ENCODE results near the gene TBX18. TPM values are rescaled to one million over a fixed set of nuclear protein-coding genes. Genes with fewer than 3 reads are reported as not detected.

Gene TBX18
- total RNA-seq, 3 donors from 2014 or later, result 8.8 to 20.6 (median 17.0) TPM

- Histone ChIP-seq H3K4me1 (no peaks in the 10 kb centered on the region), H3K27ac (no peak overlapping the region), H3K36me3 (no peaks in the 10 kb centered on the region), H3K4me3 (no peak overlapping the region), H3K9me3 (no peaks in the 10 kb centered on the region), H3K27me3 (peaks cover 0 to 38% of the 10 kb centered on the region in 2 donors)
- intact Hi-C loops (cut with DNase I; ENCODE audit: low total_unique reads), result no loop called here
- no peak for DNase-seq (ENCODE audit: low spot score in 2 of 2)
- no peak for TF ChIP-seq CTCF (IDR thresholded peaks at IDR 0.05)
- TF ChIP-seq POLR2AphosphoS5 (IDR thresholded peaks at IDR 0.05), result no peak
- TF ChIP-seq POLR2A (IDR thresholded peaks at IDR 0.05), result no peak
These were observed 15.0 kb upstream of the TBX18 start for GRCh38 chr6:84779380-84779779.

DNA sequence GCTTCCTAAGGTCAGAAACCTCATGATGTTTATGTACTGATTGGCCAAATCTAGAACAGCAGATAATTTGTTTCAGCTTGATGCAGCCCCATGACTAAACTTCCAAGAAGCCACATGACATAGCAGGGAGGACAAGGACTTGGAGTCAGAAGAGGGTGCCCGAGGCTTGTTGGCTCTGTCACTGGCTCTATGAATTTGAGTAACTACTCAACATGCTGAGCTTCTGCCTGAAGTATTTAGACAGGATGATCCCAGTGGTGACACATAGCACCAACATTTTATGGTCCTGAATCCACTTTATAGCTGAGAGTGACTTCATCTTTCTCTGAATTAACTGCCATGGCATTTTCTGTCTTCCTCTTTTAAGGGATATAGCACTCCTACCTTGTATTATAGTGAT is 13.5 kb upstream of the TBX18 start:
- Histone ChIP-seq H3K9me3 (no peaks in the 10 kb centered on the region), H3K27me3 (peaks cover 0 to 53% of the 10 kb centered on the region in 2 donors), H3K36me3 (no peaks in the 10 kb centered on the region), H3K4me1 (no peaks in the 10 kb centered on the region), H3K27ac (no peak overlapping the region), H3K4me3 (no peak overlapping the region)
- no peak for DNase-seq (ENCODE audit: low spot score in 2 of 2)
- TF ChIP-seq POLR2AphosphoS5 (IDR thresholded peaks at IDR 0.05), result no peak
- intact Hi-C loops (cut with DNase I; ENCODE audit: low total_unique reads), result no loop called here

DNA sequence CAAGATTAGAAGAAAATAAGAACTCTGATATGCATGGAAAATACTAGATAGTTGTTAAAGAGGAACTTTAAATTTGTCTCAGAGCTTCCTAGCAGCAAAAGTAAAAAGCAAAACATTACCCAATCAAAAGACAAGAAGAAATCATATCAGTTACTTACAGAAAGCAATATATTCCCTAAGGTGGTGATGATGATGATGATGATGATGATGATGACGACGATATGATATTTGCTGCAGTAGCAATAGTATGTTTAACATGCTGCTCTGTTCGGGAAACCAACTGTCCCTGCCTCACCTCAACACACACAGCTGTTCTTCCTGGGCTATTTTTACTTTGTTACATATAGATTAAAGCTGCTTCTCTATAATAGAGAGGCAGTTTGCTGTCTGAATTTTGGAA is 12.0 kb upstream of the TBX18 start:
- H3K27ac ChIP-seq, result no peak overlapping the region
- peaks cover 0 to 68% of the 10 kb centered on the region in 2 donors for H3K27me3 ChIP-seq
- intact Hi-C loops (cut with DNase I; ENCODE audit: low total_unique reads), result no loop called here

DNA sequence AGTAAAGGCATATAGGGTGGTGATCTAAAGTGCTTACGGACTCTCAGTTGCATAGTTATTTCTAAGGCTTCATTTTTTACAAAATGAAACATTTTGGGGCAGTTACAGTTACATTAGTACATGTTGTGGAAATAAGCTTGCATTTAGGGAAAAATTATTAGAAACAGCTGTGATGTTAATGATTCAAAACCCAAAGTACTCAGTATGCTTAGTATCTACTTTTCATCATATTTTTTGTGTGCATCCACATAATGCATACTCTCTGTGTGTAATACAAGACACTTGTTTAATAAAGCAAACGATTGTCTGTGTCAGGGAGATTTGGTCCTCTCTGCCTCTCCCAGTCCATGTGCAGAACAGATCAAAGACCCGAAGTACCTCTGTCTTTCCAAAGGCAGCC is 11.4 kb upstream of the TBX18 start:
- no peak overlapping the region for H3K27ac ChIP-seq
- H3K27me3 ChIP-seq, result peaks cover 0 to 75% of the 10 kb centered on the region in 2 donors
- no peaks in the 10 kb centered on the region for H3K9me3 ChIP-seq
- no peaks in the 10 kb centered on the region for H3K4me1 ChIP-seq
- no peak overlapping the region for H3K4me3 ChIP-seq
- intact Hi-C loops (cut with DNase I; ENCODE audit: low total_unique reads), result no loop called here
- DNase-seq (ENCODE audit: low spot score in 2 of 2), result no peak
- H3K36me3 ChIP-seq, result no peaks in the 10 kb centered on the region
- no peak for TF ChIP-seq POLR2AphosphoS5 (IDR thresholded peaks at IDR 0.05)
- no peak for TF ChIP-seq CTCF (IDR thresholded peaks at IDR 0.05)
- no peak for TF ChIP-seq POLR2A (IDR thresholded peaks at IDR 0.05)

More for the DNA sequence above, 12.0 kb upstream of the TBX18 start:
- Histone ChIP-seq H3K9me3 (no peaks in the 10 kb centered on the region), H3K36me3 (no peaks in the 10 kb centered on the region), H3K4me3 (no peak overlapping the region), H3K4me1 (no peaks in the 10 kb centered on the region)
- no peak for DNase-seq (ENCODE audit: low spot score in 2 of 2)
- TF ChIP-seq POLR2A (IDR thresholded peaks at IDR 0.05) (no peak), POLR2AphosphoS5 (IDR thresholded peaks at IDR 0.05) (no peak), CTCF (IDR thresholded peaks at IDR 0.05) (no peak)

- H3K27me3 ChIP-seq, result peaks cover 0 to 80% of the 10 kb centered on the region in 2 donors
- DNase-seq (ENCODE audit: low spot score in 2 of 2), result no peak
- TF ChIP-seq CTCF (IDR thresholded peaks at IDR 0.05) (no peak), POLR2AphosphoS5 (IDR thresholded peaks at IDR 0.05) (no peak), POLR2A (IDR thresholded peaks at IDR 0.05) (no peak)
- no peaks in the 10 kb centered on the region for H3K9me3 ChIP-seq
- H3K27ac ChIP-seq, result peak overlapping the region in 1 of 2 donors; percentile 90
- intact Hi-C loops (cut with DNase I; ENCODE audit: low total_unique reads), result no loop called here
- H3K36me3 ChIP-seq, result no peaks in the 10 kb centered on the region
- H3K4me3 ChIP-seq, result peak overlapping the region; percentile 41 to 73 (median 52)
- H3K4me1 ChIP-seq, result no peaks in the 10 kb centered on the region
These were observed 10.5 kb upstream of the TBX18 start for GRCh38 chr6:84774985-84775284.

Measured in breast epithelium (tissue), 4 donors.